Osteoblast (primary cell): Measurements from ENCODE around the gene SUGCT. TPM values are rescaled to one million over a fixed set of nuclear protein-coding genes. Genes with fewer than 3 reads are reported as not detected.

ENCODE experiments used
- DNase-seq: peaks from one replicate; pipeline ENCODE4 v3.0.0; 2011; ENCODE audit warnings: low spot score, mixed read lengths; ENCODE audit not compliant: insufficient read length; ENCODE audit errors: missing footprints
- H2AFZ ChIP-seq: 2 replicates; pipeline ENCODE4 v1.6.0; 2011; ENCODE audit warnings: mild to moderate bottlenecking, low read length
- H3K27ac ChIP-seq: 2 replicates; pipeline ENCODE4 v1.5.1; 2011; ENCODE audit warnings: mild to moderate bottlenecking, low read depth, low read length, moderate library complexity
- H3K27me3 ChIP-seq: 2 replicates; pipeline ENCODE4 v1.6.0; 2012; ENCODE audit warnings: mild to moderate bottlenecking, control low read depth, inconsistent platforms, low read length, moderate library complexity; ENCODE audit not compliant: insufficient read depth
- H3K36me3 ChIP-seq: 2 replicates; pipeline ENCODE4 v1.5.1; 2011; ENCODE audit warnings: mild to moderate bottlenecking, low read length, control low read depth, moderate library complexity; ENCODE audit not compliant: insufficient read depth
- H3K4me1 ChIP-seq: 2 replicates; pipeline ENCODE4 v1.5.1; 2011; ENCODE audit warnings: mild to moderate bottlenecking, low read length, control low read depth, moderate library complexity; ENCODE audit not compliant: insufficient read depth
- H3K4me2 ChIP-seq: 2 replicates; pipeline ENCODE4 v1.6.0; 2011; ENCODE audit warnings: mild to moderate bottlenecking, low read length; ENCODE audit not compliant: insufficient read depth
- H3K4me3 ChIP-seq: fragments of 200-600 bp; sonication (generic); 3 replicates; pipeline ENCODE4 v1.5.1; 2012; ENCODE audit warnings: mild to moderate bottlenecking, low read length, inconsistent platforms; ENCODE audit not compliant: insufficient read depth
- H3K79me2 ChIP-seq: 2 replicates; pipeline ENCODE4 v1.6.0; 2012; ENCODE audit warnings: mild to moderate bottlenecking, low read length, control low read depth, inconsistent platforms; ENCODE audit not compliant: insufficient read depth
- H3K9me3 ChIP-seq: 2 replicates; pipeline ENCODE4 v1.5.1; 2011; ENCODE audit warnings: low read depth, low read length, control low read depth
- H4K20me1 ChIP-seq: 2 replicates; pipeline ENCODE4 v1.6.0; 2012; ENCODE audit warnings: mild to moderate bottlenecking, low read length, control low read depth; ENCODE audit not compliant: insufficient read depth
- CTCF ChIP-seq: IDR thresholded peaks from 2 replicates; pipeline ENCODE4 v1.5.1; 2011; ENCODE audit warnings: mild to moderate bottlenecking, low read depth, low read length, moderate library complexity; ENCODE audit errors: extremely low read depth
- total RNA-seq: library from RNA; depleted of rRNA; stranded (reverse); fragments of >200 nt; gene quantifications from 2 replicates; pipeline ENCODE4 v1.2.3, GENCODE V29; 2012

SUGCT gene
- total RNA-seq, 1 donor, result 21.7 TPM

GRCh38 chr7:40739257-40739656 lies 604.5 kb downstream of the SUGCT start:
- Histone ChIP-seq H3K4me2 (no peak overlapping the region), H3K4me3 (no peak overlapping the region)

GRCh38 chr7:40742270-40742669 lies 607.5 kb downstream of the SUGCT start:
- Histone ChIP-seq H3K4me1 (peaks cover 8% of the 10 kb centered on the region), H3K4me3 (no peak overlapping the region), H4K20me1 (no peaks in the 10 kb centered on the region), H3K27me3 (no peaks in the 10 kb centered on the region), H3K27ac (no peak overlapping the region), H3K9me3 (no peaks in the 10 kb centered on the region), H3K36me3 (no peaks in the 10 kb centered on the region), H3K4me2 (no peak overlapping the region), H3K79me2 (no peaks in the 10 kb centered on the region), H2AFZ (no peak overlapping the region)
- no peak for TF ChIP-seq CTCF
- no peak for DNase-seq

More at GRCh38 chr7:40739257-40739656, 604.5 kb downstream of the SUGCT start:
- no peak overlapping the region for H3K27ac ChIP-seq
- no peak for TF ChIP-seq CTCF
- no peaks in the 10 kb centered on the region for H3K9me3 ChIP-seq
- no peaks in the 10 kb centered on the region for H4K20me1 ChIP-seq
- no peaks in the 10 kb centered on the region for H3K27me3 ChIP-seq
- H3K4me1 ChIP-seq, result no peaks in the 10 kb centered on the region
- DNase-seq, result no peak
- H3K79me2 ChIP-seq, result no peaks in the 10 kb centered on the region
- no peak overlapping the region for H2AFZ ChIP-seq
- no peaks in the 10 kb centered on the region for H3K36me3 ChIP-seq

- peaks cover 30% of the 10 kb centered on the region for H3K4me1 ChIP-seq
- peak overlapping the region; percentile 31 for H3K27ac ChIP-seq
- TF ChIP-seq CTCF, result no peak
- H3K4me2 ChIP-seq, result peak overlapping the region; percentile 63
- no peaks in the 10 kb centered on the region for H3K79me2 ChIP-seq
- peak; percentile 30 for DNase-seq
- peak overlapping the region; percentile 20 for H2AFZ ChIP-seq
- no peak overlapping the region for H3K4me3 ChIP-seq
- no peaks in the 10 kb centered on the region for H3K27me3 ChIP-seq
- H3K36me3 ChIP-seq, result no peaks in the 10 kb centered on the region
- no peaks in the 10 kb centered on the region for H4K20me1 ChIP-seq
- H3K9me3 ChIP-seq, result no peaks in the 10 kb centered on the region
Observed at GRCh38 chr7:40746841-40747556, 612.2 kb downstream of the SUGCT start.

GRCh38 chr7:40747856-40748255 lies 613.1 kb downstream of the SUGCT start:
- Histone ChIP-seq H3K27me3 (no peaks in the 10 kb centered on the region), H3K36me3 (no peaks in the 10 kb centered on the region), H3K27ac (no peak overlapping the region), H3K4me3 (no peak overlapping the region), H3K79me2 (no peaks in the 10 kb centered on the region), H4K20me1 (no peaks in the 10 kb centered on the region), H3K9me3 (no peaks in the 10 kb centered on the region), H3K4me2 (no peak overlapping the region), H3K4me1 (peaks cover 30% of the 10 kb centered on the region), H2AFZ (no peak overlapping the region)
- DNase-seq, result no peak
- no peak for TF ChIP-seq CTCF
